NCI-H2227 (cell line): ENCODE measurements around the gene ZCCHC7.
A peak's percentile ranks its signal among the peaks of the same experiment; 100 is the strongest.

Experiments used
- DNase-seq: peaks from one replicate; lab custom pipeline; 2025; ENCODE audit not compliant: unreplicated experiment; lab: John Stamatoyannopoulos, UW

The ZCCHC7 gene

DNA sequence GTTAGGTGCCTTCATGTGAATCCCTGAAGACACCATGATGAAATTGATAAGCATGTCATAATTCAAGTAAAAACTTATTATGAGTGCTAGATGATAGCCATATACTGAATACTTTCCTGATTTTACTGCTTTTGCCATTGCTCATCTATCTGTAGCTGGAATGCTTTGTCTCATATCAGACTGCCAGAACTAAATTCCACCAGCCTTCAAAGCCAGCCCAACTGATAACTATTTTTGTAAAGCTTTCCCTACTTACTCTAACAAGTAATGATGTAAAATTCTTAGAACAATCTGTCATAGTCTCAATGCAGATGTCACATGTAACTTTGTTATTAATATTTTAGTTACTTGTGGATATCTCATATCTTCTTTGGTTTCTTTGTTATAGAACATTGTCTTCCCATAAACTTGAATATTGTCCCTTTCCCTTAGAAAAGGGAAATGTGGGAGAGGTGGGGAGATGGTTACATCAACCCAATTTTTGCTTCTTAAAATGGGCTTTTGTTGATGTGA, 128.3 kb downstream of the ZCCHC7 start:
- no peak for DNase-seq

DNA sequence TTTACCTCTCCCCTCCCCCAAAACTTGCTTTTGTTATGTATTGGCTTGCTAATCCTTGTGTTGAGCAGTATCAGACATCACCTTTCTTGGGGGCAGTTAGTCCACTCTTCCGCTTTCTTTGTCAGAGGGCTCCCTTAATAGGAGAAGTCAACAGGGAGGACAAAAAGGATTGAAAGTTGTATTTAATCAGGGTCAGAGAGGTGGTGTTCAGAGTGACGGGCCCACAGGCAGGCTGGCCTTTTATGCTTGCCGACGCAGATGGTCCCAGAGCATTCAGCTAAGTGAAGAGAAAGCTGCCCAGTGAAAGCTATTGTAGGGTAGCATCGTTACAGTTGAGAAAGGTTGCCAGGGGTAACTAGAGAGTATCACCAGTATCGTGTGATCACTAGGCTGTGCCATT, 131.1 kb downstream of the ZCCHC7 start:
- peak; percentile 49 for DNase-seq

DNA sequence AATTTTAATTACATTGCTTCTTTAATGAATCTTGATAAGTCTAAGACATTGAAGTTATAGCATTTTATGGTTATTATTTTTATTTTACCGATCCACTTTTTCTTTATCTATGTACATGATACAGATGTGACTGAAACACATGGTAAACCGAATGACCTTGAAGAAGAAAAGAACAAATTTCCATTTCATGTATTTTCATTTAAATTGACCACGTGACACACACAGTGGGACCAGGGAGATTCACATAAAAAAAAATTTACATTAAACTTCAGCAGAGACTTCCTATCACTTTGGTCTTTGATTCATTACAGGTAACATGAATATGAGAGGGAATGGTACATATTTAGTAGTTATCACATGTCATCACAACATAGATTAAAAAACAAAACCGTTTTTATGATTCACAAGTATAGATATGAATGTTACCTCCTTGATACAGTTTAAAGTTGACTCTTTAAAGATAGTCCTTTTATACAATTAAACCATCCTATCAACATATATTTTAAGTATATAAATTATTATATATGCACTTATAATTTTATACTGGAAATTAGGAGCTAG, 133.1 kb downstream of the ZCCHC7 start:
- no peak for DNase-seq

DNA sequence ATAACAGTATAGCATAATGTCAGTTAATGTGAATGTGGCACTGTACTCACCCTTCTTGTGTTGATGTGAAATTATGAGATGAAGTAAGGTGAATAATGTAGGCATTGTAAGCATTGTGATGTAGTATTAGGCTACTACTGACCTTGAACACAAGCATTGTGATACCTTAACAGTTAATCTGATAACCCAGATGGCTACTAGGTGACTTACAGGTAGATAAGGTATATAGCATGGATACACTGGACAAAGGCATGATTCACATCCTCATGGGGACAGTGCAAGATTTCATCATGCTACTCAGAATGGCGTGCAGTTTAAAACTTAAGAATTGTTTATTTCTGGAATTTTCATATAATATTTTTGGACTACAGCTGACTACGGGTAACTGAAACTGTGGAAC, 134.8 kb downstream of the ZCCHC7 start:
- DNase-seq: no peak

DNA sequence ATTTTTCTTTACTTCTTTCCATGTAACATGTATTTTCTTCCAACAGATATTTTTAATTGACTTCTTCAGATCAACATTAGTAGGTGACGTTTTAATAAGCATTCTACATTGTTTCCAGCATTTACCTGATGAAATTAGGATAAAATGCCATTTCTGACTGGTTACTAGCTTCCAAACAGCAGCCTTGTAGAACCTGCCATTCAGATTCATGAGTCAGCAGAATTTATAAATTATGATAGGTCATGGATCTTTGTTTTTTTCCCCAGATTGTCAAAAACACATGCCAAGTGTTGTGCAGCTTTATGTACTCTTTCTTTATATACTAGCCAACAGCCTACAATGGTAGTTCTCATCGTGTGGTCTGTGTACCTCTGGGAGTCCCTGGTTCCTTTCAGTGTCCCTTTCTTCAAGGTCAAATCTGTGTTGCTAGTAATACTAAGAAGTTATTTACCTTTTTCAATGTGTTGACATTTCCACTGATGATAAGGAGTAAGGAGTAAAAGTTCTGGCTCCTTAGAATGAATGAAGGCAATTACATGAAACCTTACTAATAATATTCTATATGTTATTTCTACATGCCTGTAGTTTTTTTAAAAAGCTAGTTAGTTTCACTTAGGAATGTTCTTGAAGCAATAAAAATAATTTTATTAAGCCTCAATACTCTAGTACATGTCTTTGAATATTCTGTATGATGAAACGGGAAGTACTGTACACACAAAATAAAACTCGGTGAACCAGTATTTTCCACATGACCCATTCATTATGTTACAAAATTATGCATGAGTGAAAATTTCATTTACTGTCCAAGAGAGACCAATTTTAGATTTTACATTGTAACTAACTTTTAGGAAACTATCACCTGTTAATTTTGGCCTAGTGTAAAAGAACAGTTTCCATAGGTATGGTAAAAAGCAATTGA, 135.8 kb downstream of the ZCCHC7 start:
- no peak for DNase-seq

DNA sequence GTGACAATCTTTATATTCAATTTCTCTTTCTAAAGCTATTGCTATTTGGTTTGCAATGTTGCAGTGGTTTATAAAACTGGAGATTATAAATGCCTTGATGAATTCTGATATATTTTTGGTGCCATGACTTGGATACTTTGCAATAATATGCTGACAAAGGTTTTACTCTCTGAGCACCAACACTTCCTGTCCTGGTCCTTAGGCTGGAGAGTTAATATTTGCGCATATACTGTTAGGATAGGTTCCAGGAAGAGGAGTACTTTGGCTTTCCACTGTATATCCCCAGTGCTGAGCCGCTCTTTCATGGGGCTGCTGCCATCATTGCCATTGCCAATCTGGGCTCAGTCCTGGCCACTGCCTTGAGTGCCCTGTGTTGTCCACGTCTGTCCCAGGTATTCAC, 139.6 kb downstream of the ZCCHC7 start:
- no peak for DNase-seq

GRCh38 chr9:37262410-37262809, 142.0 kb downstream of the ZCCHC7 start:
- DNase-seq: no peak

DNA sequence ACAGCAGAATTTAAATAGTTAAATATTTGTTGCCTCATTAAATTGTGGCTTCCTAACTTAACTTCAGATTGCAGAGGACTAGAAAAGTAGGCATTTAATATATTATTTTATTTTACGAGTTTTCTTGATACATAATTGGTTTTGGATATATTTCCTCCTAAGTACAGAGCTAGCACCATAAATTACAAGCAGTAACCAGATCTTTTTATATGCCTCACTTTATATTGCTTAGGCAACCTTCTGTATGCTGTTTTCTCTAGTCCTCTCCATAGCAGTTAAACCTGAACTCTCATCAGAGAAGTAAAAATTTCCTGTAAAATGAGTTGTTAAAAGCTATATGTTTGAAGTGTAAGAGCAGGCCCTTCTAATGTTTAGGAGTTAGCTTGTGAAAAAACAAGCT, 144.2 kb downstream of the ZCCHC7 start:
- DNase-seq: no peak

- DNase-seq: no peak
Observed at GRCh38 chr9:37266630-37267029, 146.3 kb downstream of the ZCCHC7 start.

DNA sequence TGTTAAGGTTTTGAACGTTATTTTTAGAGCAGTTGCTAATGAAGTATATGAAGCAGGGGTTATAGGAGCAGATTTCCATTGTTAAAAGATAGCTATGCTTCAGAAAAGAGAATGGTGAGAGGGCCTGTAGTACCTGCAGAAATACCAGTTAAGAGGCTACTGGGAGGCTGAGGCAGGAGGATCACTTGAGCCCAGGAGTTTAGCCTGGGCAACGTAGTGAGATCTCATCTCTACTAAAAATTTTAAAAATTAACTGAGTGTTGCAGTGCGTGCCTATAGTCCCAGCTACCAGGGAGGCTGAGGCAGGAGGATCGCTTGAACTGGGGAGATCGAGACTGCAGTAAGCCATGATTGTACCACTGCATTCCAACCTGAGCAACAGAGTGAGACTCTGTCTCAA, 148.8 kb downstream of the ZCCHC7 start:
- DNase-seq: no peak

DNA sequence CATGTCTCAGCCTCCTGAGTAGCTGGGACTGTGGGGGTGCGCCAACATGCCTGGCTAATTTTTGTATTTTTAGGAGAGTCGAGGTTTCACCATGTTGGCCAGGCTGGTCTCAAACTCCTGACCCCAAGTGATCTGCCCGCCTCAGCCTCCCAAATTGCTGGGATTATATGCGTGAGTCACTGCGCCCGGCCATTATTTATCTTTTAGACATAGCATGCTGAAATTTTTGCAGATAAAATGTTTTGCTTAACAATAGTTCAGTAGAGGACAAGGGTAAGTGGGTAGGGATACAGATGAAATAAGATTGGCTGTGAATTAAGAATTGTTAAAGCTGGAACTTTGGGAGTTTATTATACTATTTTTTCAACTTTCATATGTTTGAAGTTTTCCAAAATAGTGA, 151.3 kb downstream of the ZCCHC7 start:
- no peak for DNase-seq

GRCh38 chr9:37273595-37273994, 153.2 kb downstream of the ZCCHC7 start:
- DNase-seq: no peak

GRCh38 chr9:37281541-37281940, 161.2 kb downstream of the ZCCHC7 start:
- no peak for DNase-seq

DNA sequence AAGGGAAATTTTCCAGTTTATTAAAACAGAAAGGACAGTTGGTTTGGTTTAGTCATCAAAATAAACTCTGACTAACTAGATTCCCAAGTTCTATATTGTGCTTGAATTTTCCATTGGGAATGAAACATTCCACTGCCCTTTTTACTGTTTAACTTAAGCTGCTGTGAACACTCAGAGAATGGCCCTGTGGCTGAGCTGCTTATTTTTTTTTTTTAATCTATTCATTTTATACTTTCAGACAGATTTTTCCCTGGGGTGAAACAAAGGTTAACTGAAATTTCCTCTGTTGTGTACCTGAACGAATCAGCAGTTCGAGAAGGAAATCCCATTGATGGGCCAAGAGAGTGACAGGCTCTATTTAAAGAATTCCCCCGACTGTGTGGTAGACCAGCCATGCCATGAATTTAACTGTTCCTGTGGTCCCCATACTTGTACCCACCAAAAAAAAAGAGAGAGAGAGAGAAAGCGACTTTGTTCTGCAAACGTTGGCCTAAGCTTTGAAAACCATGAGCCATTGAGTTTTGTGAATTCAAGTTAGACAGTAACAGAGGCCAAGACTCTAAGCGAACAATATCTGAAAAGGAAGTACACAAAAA, 163.5 kb downstream of the ZCCHC7 start:
- DNase-seq: no peak

- DNase-seq: no peak
Observed at GRCh38 chr9:37284636-37285035, 164.3 kb downstream of the ZCCHC7 start.

- no peak for DNase-seq
Observed at GRCh38 chr9:37286530-37287175, 166.3 kb downstream of the ZCCHC7 start.

DNA sequence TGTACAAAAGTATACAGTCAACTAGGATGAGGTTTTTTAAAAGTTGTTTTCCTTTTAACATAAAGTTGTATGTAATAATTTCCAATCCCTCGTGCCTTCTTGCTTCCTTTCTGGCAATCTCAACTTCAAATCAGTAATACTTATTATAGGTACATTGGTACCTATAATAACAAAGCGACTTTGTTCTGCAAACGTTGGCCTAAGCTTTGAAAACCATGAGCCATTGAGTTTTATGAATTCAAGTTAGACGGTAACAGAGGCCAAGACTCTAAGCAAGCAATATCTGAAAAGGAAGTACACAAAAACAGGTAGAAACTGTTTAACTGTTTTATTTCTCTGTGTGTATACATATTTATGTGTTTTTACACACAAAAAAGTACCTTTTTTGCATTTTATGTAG, 166.9 kb downstream of the ZCCHC7 start:
- no peak for DNase-seq

DNA sequence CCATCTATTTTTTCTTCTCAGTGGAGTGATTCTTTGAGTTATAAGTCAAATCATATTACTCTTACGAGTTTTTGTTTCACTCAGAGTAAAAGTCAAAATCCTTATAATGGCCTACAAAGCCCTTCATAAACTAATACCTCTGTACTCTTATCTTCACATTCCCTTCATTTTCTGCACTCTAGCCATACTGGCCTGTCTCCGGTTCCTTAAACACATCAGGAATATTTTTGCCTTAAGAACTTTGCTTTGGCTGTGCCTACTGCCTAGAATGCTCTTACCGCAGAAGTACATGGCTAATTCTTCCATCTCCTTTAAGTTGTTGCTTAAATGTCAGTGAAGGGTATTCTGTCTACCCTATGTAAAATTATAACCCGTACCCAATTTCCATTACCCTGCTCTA, 169.3 kb downstream of the ZCCHC7 start:
- no peak for DNase-seq

DNA sequence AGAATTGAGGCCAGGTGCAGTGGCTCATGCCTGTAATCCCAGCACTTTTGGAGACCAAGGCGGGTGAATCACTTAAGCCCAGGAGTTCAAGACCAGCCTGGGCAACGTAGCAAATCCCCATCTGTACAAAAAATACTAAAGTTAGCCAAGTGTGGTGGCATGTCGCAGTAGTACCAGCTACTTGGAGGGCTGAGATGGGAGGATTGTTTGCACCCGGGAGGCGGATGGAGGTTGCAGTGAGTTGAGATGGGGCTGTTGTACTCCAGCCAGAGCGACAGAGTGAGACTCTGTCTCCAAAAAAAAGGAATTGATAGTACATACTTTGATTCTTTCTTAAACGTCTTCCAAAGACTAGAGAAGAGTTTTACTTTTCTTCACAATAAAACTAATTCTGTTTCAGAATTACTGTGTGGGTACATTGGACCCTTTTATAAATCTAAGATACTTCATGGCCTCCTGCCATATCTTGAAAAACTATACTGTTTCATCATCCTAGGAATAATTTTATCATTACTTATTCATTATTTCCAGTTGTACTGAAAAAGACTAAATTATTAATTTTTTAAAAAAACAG, 170.1 kb downstream of the ZCCHC7 start:
- no peak for DNase-seq

- no peak for DNase-seq
Observed at GRCh38 chr9:37290940-37291485, 170.6 kb downstream of the ZCCHC7 start.
